Endothelial cell (in vitro differentiated cells): Measurements from ENCODE around the gene VAMP1. TPM values are rescaled to one million over a fixed set of nuclear protein-coding genes. Genes with fewer than 3 reads are reported as not detected.
"Not testable (repeated sequence)": the region's sequence is repeated elsewhere in the genome, so short reads cannot be mapped to it uniquely, and the experiment has no call there.

Source experiments
- DNase-seq: peaks from one replicate; pipeline ENCODE4 v3.0.0; 2021; ENCODE audit warnings: low spot score
- H3K27ac Mint-ChIP-seq: one replicate; pipeline ENCODE4 v1.8.0; 2021; ENCODE audit warnings: mixed read lengths, inconsistent platforms; ENCODE audit not compliant: unreplicated experiment
- H3K27me3 Mint-ChIP-seq: one replicate; pipeline ENCODE4 v1.8.0; 2021; ENCODE audit warnings: mild to moderate bottlenecking, moderate library complexity, mixed read lengths, inconsistent platforms; ENCODE audit not compliant: unreplicated experiment
- H3K36me3 Mint-ChIP-seq: one replicate; pipeline ENCODE4 v1.8.0; 2021; ENCODE audit warnings: mild to moderate bottlenecking, low read depth, mixed read lengths, inconsistent platforms; ENCODE audit not compliant: unreplicated experiment
- H3K4me1 Mint-ChIP-seq: one replicate; pipeline ENCODE4 v1.8.0; 2021; ENCODE audit warnings: mild to moderate bottlenecking, mixed read lengths, inconsistent platforms; ENCODE audit not compliant: unreplicated experiment
- H3K4me3 Mint-ChIP-seq: one replicate; pipeline ENCODE4 v1.8.0; 2021; ENCODE audit warnings: mild to moderate bottlenecking, mixed read lengths, inconsistent platforms; ENCODE audit not compliant: unreplicated experiment
- H3K9me3 Mint-ChIP-seq: one replicate; pipeline ENCODE4 v1.8.0; 2021; ENCODE audit warnings: mixed read lengths, inconsistent platforms; ENCODE audit not compliant: unreplicated experiment
- total RNA-seq: library from RNA; stranded (reverse); fragmentation: NEBNext Ultra II Directional; extraction: Animal tissue kit (Norgen Biotek cat#: 25700); gene quantifications from one replicate; pipeline ENCODE4 v1.2.1, GENCODE V29; 2021; ENCODE audit not compliant: unreplicated experiment
- TF ChIP-seq, protein P1 (sequence below): fragments of 200-600 bp; sonication (generic); IDR thresholded peaks from one replicate; pipeline ENCODE4 v1.5.0; 2021; ENCODE audit warnings: antibody characterized with exemption; ENCODE audit not compliant: unreplicated experiment

The VAMP1 gene
- total RNA-seq, 1 donor from 2014 or later: 5.5 TPM

DNA sequence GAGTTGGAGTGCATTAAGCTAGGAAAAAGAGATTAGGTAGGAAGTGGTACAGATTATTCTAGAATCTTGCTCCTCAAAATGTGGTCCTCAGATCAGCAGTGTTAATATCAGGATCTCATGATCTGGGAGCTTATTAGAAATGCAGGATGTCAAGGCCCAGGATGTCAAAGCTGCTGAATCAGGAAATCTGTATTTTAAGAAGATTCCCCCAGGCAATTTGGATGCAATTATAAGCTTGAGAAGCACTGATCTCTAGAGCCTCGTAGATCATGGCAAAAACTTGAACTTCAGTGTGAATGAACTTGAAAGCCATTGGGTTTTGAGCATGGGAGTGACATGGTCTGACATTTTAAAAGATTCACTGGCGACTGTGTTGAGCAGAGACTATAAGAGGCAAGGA lies 30.0 kb upstream of the VAMP1 start:
- peaks cover 4% of the 10 kb centered on the region for H3K36me3 Mint-ChIP-seq
- TF ChIP-seq, protein P1, sequence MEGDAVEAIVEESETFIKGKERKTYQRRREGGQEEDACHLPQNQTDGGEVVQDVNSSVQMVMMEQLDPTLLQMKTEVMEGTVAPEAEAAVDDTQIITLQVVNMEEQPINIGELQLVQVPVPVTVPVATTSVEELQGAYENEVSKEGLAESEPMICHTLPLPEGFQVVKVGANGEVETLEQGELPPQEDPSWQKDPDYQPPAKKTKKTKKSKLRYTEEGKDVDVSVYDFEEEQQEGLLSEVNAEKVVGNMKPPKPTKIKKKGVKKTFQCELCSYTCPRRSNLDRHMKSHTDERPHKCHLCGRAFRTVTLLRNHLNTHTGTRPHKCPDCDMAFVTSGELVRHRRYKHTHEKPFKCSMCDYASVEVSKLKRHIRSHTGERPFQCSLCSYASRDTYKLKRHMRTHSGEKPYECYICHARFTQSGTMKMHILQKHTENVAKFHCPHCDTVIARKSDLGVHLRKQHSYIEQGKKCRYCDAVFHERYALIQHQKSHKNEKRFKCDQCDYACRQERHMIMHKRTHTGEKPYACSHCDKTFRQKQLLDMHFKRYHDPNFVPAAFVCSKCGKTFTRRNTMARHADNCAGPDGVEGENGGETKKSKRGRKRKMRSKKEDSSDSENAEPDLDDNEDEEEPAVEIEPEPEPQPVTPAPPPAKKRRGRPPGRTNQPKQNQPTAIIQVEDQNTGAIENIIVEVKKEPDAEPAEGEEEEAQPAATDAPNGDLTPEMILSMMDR: no peak

DNA sequence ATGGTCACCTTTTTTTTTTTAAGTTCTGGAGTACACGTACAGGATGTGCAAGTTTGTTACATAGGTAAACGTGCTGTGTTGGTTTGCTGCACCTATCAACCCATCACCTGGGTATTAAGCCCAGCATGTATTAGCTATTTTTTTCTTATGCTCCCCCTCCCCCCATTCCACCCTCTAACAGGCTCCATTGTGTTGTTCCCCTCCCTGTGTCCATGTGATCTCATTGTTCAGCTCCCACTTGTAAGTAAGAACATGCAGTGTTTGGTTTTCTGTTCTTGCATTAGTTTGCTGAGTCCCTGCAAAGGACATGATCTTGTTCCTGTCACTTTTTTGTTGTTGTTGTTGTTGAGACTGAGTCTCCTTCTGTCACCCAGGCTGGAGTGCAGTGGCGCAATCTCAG lies 26.8 kb upstream of the VAMP1 start:
- not testable (repeated sequence) for H3K36me3 Mint-ChIP-seq, H3K4me3 Mint-ChIP-seq, DNase-seq, H3K9me3 Mint-ChIP-seq, H3K27me3 Mint-ChIP-seq
- Mint-ChIP-seq H3K4me1 (peaks cover 15% of the 10 kb centered on the region), H3K27ac (peak overlapping the region; percentile 96)

More for the DNA sequence above, 30.0 kb upstream of the VAMP1 start:
- Mint-ChIP-seq H3K4me1 (peaks cover 4% of the 10 kb centered on the region), H3K27me3 (no peaks in the 10 kb centered on the region), H3K9me3 (no peaks in the 10 kb centered on the region), H3K4me3 (no peak overlapping the region), H3K27ac (no peak overlapping the region)
- no peak for DNase-seq

DNA sequence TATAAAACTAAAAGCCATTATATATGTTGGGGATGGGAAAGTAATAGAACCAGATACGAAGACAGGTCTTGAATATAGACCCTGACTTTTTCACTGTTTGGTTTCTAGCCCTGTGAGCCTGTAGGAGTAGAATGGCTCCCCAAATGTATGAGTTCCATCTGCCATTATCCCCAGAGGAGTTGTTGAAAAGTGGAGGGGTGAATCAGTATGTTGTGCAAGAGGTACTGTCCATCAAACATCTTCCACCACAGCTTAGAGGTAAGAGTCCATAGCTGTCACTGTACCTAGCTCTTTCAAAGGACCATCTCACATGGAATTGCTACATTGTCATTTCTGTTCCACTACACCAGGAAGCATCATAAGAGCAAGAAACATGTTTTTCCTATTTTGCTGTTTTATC lies 24.5 kb upstream of the VAMP1 start:
- no peak overlapping the region for H3K27ac Mint-ChIP-seq
- H3K27me3 Mint-ChIP-seq: peaks cover 7% of the 10 kb centered on the region
- no peaks in the 10 kb centered on the region for H3K9me3 Mint-ChIP-seq
- no peak overlapping the region for H3K4me3 Mint-ChIP-seq
- no peak for DNase-seq
- peaks cover 4% of the 10 kb centered on the region for H3K36me3 Mint-ChIP-seq
- TF ChIP-seq, protein P1: no peak
- peaks cover 20% of the 10 kb centered on the region for H3K4me1 Mint-ChIP-seq

DNA sequence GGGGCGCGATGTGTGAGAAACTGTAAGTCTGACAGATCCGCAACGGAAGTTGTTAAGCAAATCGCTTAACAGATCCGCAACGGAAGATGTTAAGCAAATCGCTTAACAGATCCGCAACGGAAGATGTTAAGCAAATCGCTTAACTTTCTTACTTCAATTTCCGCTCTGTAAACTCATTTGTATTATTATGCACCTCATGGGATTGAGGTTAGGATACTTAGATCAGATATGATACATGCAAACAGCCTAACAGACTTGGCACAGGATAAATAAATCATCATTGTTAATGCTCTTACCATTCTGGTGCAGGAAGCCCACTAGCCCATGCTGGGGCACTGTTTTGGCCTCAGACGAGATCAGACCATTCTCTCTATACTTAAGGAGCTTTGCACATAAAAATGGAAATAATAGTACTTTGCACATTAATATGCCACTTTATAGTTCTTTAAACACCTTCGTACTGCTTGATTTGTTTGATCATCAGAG lies 23.8 kb upstream of the VAMP1 start:
- Mint-ChIP-seq H3K9me3 (no peaks in the 10 kb centered on the region), H3K36me3 (peaks cover 4% of the 10 kb centered on the region), H3K4me3 (peak overlapping the region; percentile 90), H3K27me3 (peaks cover 7% of the 10 kb centered on the region), H3K4me1 (peaks cover 20% of the 10 kb centered on the region), H3K27ac (peak overlapping the region; percentile 95)
- TF ChIP-seq, protein P1: no peak
- no peak for DNase-seq

DNA sequence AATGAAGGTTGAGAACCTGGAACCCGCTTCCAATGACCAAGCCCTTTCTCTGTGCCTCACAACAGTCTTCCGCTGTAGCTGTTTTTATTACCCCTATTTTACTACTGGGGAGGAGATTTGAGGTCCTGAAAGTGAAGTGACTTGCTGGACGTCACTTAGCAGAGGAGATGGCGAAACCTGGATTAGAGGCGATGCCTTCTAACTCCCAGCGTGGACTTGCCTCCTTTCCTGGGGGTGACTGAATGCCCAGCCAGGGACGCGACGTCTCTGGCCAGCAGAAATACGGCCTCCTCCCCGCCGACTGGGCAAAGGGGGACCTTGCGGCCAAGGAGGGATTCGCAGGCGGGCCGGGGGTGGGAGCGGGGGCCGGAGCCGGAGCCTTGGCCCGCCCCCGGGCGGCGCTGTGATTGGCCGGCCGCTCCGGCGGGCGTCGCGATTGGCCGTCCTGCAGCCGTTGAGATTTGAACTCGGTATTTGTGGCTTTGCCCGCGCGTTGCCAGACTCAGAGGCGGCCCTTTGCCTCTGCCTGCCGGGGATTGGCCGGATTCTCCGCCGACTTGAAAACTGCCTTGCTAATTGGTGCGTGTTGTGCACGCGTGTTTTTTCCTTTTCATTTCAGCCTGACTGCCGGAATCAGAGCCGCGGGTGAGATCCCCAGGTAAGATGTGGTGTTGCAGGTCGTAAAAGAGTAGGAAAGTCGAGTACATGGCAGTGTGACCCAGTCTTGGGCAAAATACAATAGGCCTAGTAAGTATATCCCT lies 23.2 kb upstream of the VAMP1 start, which contains the start of gene NCAPD2:
Gene NCAPD2 (plus strand): TSS at position 606 of the 761 bp plus-strand sequence. CDS start 997 bp downstream, outside the sequence.
- no peaks in the 10 kb centered on the region for H3K9me3 Mint-ChIP-seq
- H3K4me3 Mint-ChIP-seq: peak within 1 kb of the TSS; percentile 99
- peaks cover 20% of the 10 kb centered on the region for H3K4me1 Mint-ChIP-seq
- peak within 1 kb of the TSS; percentile 100 for H3K27ac Mint-ChIP-seq
- peak; percentile 94 for DNase-seq
- H3K27me3 Mint-ChIP-seq: peaks cover 7% of the 10 kb centered on the region
- H3K36me3 Mint-ChIP-seq: peaks cover 4% of the 10 kb centered on the region
- TF ChIP-seq, protein P1: peak; percentile 33
